Breast epithelium (tissue), 4 donors: ENCODE measurements around the gene TSPAN1. TPM values are rescaled to one million over a fixed set of nuclear protein-coding genes. Genes with fewer than 3 reads are reported as not detected.

Experiments used
- DNase-seq, 2 donors: peaks; one replicate each; pipeline ENCODE4 v3.0.0-alpha.2; 2019; ENCODE audit warnings: low spot score in 2 of 2
- H3K27ac ChIP-seq, 2 donors: fragments of 200-600 bp; sonication (generic) in 1 of 2; one replicate each; pipeline ENCODE4 v1.5.1; 2016 to 2019; ENCODE audit warnings: mild to moderate bottlenecking in 1 of 2
- H3K27me3 ChIP-seq, 2 donors: fragments of 200-600 bp; sonication (generic) in 1 of 2; one replicate each; pipeline versions ENCODE4 v1.5.1 to v1.6.0; 2017 to 2019; ENCODE audit warnings: control low read depth in 1 of 2, mild to moderate bottlenecking in 1 of 2
- H3K36me3 ChIP-seq: fragments of 200-600 bp; one replicate; pipeline ENCODE4 v1.5.1; 2019
- H3K4me1 ChIP-seq, 2 donors: fragments of 200-600 bp; sonication (generic); one replicate each; pipeline ENCODE4 v1.5.1; 2016 to 2019; ENCODE audit warnings: control low read depth in 1 of 2
- H3K4me3 ChIP-seq, 3 donors: fragments of 200-600 bp; sonication (generic); 1 replicate in 2 of 3; 2 replicates in 1 of 3; pipeline ENCODE4 v1.5.1; 2016 to 2019; ENCODE audit warnings: mild to moderate bottlenecking in 3 of 3, moderate library complexity in 2 of 3
- H3K9me3 ChIP-seq, 2 donors: fragments of 200-600 bp; sonication (generic) in 1 of 2; one replicate each; pipeline ENCODE4 v1.5.1; 2016 to 2019; ENCODE audit warnings: control low read depth in 1 of 2
- CTCF ChIP-seq, 3 donors: fragments of 450-650 bp; IDR thresholded peaks; one replicate each; pipeline ENCODE4 v1.5.1; 2016 to 2017; ENCODE audit warnings: antibody characterized with exemption in 3 of 3, mild to moderate bottlenecking in 3 of 3, moderate library complexity in 3 of 3
- POLR2A ChIP-seq: fragments of 450-650 bp; IDR thresholded peaks from one replicate; pipeline ENCODE4 v1.6.1; 2016; ENCODE audit warnings: antibody characterized with exemption, mild to moderate bottlenecking, moderate library complexity
- POLR2AphosphoS5 ChIP-seq, 3 donors: sonication (generic); formaldehyde crosslinking; IDR thresholded peaks; one replicate each; pipeline ENCODE4 v1.6.1; 2017; ENCODE audit warnings: antibody characterized with exemption in 3 of 3
- intact Hi-C: fragments of 100-400 bp; cut with DNase I; formaldehyde crosslinking; loops from one replicate; pipeline ENCODE4 v1.15.1; 2023; ENCODE audit warnings: low total_unique reads
- total RNA-seq, 3 donors: library from RNA; depleted of rRNA; stranded (reverse); fragments of >200 nt; gene quantifications; one replicate each; pipeline ENCODE4 v1.1.0, GENCODE V29; 2016

The TSPAN1 gene
- total RNA-seq, 3 donors from 2014 or later: 0.48 to 26.2 (median 8.9) TPM

GRCh38 chr1:46180082-46180616 is 5.3 kb downstream of the TSPAN1 start:
- Histone ChIP-seq H3K27me3 (no peaks in the 10 kb centered on the region), H3K4me1 (peaks cover 0 to 16% of the 10 kb centered on the region in 2 donors), H3K27ac (peak overlapping the region; percentile 48 to 77), H3K36me3 (no peaks in the 10 kb centered on the region), H3K9me3 (no peaks in the 10 kb centered on the region), H3K4me3 (peak overlapping the region in 1 of 3 donors; percentile 16)
- intact Hi-C loops: no loop called here
- TF ChIP-seq POLR2A (no peak), CTCF (IDR thresholded peaks at IDR 0.05) (peak in 1 of 3 donors; percentile 16), POLR2AphosphoS5 (IDR thresholded peaks at IDR 0.05) (no peak)
- DNase-seq: no peak

- H3K4me1 ChIP-seq: peaks cover 0 to 19% of the 10 kb centered on the region in 2 donors
- TF ChIP-seq POLR2A: no peak
- TF ChIP-seq POLR2AphosphoS5 (IDR thresholded peaks at IDR 0.05): no peak
- TF ChIP-seq CTCF (IDR thresholded peaks at IDR 0.05): no peak
- DNase-seq: no peak
- intact Hi-C loops: no loop called here
- H3K36me3 ChIP-seq: no peaks in the 10 kb centered on the region
- peak overlapping the region in 1 of 3 donors; percentile 4 for H3K4me3 ChIP-seq
- H3K27me3 ChIP-seq: no peaks in the 10 kb centered on the region
- H3K9me3 ChIP-seq: no peaks in the 10 kb centered on the region
- peak overlapping the region; percentile 48 to 77 for H3K27ac ChIP-seq
Measured at GRCh38 chr1:46181343-46182260, 6.7 kb downstream of the TSPAN1 start.

- peak; percentile 75 to 81 for DNase-seq
- peaks cover 0 to 19% of the 10 kb centered on the region in 2 donors for H3K4me1 ChIP-seq
- intact Hi-C loops: no loop called here
Measured at GRCh38 chr1:46183079-46183847, 8.4 kb downstream of the TSPAN1 start.

GRCh38 chr1:46183926-46184557 is 9.2 kb downstream of the TSPAN1 start:
- H3K27ac ChIP-seq: peak overlapping the region; percentile 86 to 91
- no peak for DNase-seq
- H3K9me3 ChIP-seq: no peaks in the 10 kb centered on the region
- H3K36me3 ChIP-seq: no peaks in the 10 kb centered on the region
- peaks cover 0 to 19% of the 10 kb centered on the region in 2 donors for H3K4me1 ChIP-seq
- intact Hi-C loops: no loop called here
- H3K27me3 ChIP-seq: no peaks in the 10 kb centered on the region
- H3K4me3 ChIP-seq: no peak overlapping the region
- no peak for TF ChIP-seq POLR2AphosphoS5 (IDR thresholded peaks at IDR 0.05)
- TF ChIP-seq CTCF (IDR thresholded peaks at IDR 0.05): no peak
- no peak for TF ChIP-seq POLR2A

More at GRCh38 chr1:46183079-46183847, 8.4 kb downstream of the TSPAN1 start:
- H3K36me3 ChIP-seq: no peaks in the 10 kb centered on the region
- H3K9me3 ChIP-seq: no peaks in the 10 kb centered on the region
- H3K27me3 ChIP-seq: no peaks in the 10 kb centered on the region
- TF ChIP-seq POLR2A (no peak), POLR2AphosphoS5 (IDR thresholded peaks at IDR 0.05) (peak in 2 of 3 donors; percentile 33 to 35)
- no peak overlapping the region for H3K4me3 ChIP-seq
- peak overlapping the region; percentile 86 to 91 for H3K27ac ChIP-seq
